Neural progenitor cell (in vitro differentiated cells): ENCODE data around the gene DHRS4.
"Not testable (repeated sequence)": the region's sequence is repeated elsewhere in the genome, so short reads cannot be mapped to it uniquely, and the experiment has no call there.

Experiments
- CTCF ChIP-seq: fragments of 200-600 bp; sonication (generic); IDR thresholded peaks from 2 replicates; pipeline ENCODE4 v1.5.1; 2017; ENCODE audit warnings: antibody characterized with exemption, mild to moderate bottlenecking
- EZH2 ChIP-seq: fragments of 200-600 bp; sonication (generic); IDR thresholded peaks from 2 replicates; pipeline ENCODE4 v1.6.1; 2017; ENCODE audit warnings: antibody characterized with exemption, mild to moderate bottlenecking, moderate library complexity
- EZH2phosphoT487 ChIP-seq: fragments of 200-600 bp; sonication (generic); IDR thresholded peaks from 2 replicates; pipeline ENCODE4 v1.6.1; 2017; ENCODE audit warnings: antibody characterized with exemption

- TF ChIP-seq CTCF, EZH2phosphoT487, EZH2: not testable (repeated sequence)
Measured at GRCh38 chr14:23988607-23989363, 35.2 kb downstream of the DHRS4 start, which contains the start of gene DHRS4L2.
